H1 (cell line): ENCODE data around the gene LRTM2. TPM values are rescaled to one million over a fixed set of nuclear protein-coding genes. Genes with fewer than 3 reads are reported as not detected.

ENCODE experiments used
- CTCF ChIA-PET: fragments of 300-600 bp; sonication (Branson Sonifier 250); formaldehyde crosslinking; loops from one replicate; lab custom pipeline; 2021; ENCODE audit not compliant: partially characterized antibody; lab: Charles Lee
- POLR2A ChIA-PET: fragments of 300-600 bp; sonication (Branson Sonifier 250); formaldehyde crosslinking; loops from one replicate; lab custom pipeline; 2021; ENCODE audit warnings: inconsistent platforms; ENCODE audit not compliant: partially characterized antibody; lab: Charles Lee
- DNase-seq, 2 experiments: peaks; one replicate each; pipeline versions ENCODE4 v3.0.0 to v3.0.0-alpha.2; 2010 to 2022; ENCODE audit warnings: low spot score in 2 of 2, low read depth in 1 of 2, mixed read lengths in 1 of 2
- FAIRE-seq: peaks from 2 replicates; lab custom pipeline; 2011; peaks lifted over from hg19 to GRCh38; lab: Jason Lieb, UNC
- H2AFZ ChIP-seq: 2 replicates; pipeline ENCODE4 v1.8.1; 2012; ENCODE audit warnings: low read length, inconsistent platforms
- H2AK5ac ChIP-seq: 2 replicates; pipeline ENCODE4 v1.6.1; 2013; ENCODE audit warnings: low read depth, low read length
- H2BK120ac ChIP-seq: replicated peaks from 2 replicates; pipeline ENCODE3; 2013; ENCODE audit warnings: low read depth, low read length, inconsistent platforms
- H2BK12ac ChIP-seq: 2 replicates; pipeline ENCODE4 v1.6.1; 2013; ENCODE audit warnings: low read depth, low read length
- H2BK15ac ChIP-seq: 2 replicates; pipeline ENCODE4 v1.6.1; 2013; ENCODE audit warnings: low read length
- H2BK20ac ChIP-seq: 2 replicates; pipeline ENCODE4 v1.6.1; 2013; ENCODE audit warnings: low read length
- H2BK5ac ChIP-seq: 2 replicates; pipeline ENCODE4 v1.6.1; 2013; ENCODE audit warnings: low read depth, low read length
- H3K14ac ChIP-seq: 2 replicates; pipeline ENCODE4 v1.6.1; 2013; ENCODE audit warnings: inconsistent platforms; ENCODE audit not compliant: insufficient read length
- H3K18ac ChIP-seq: 2 replicates; pipeline ENCODE4 v1.6.1; 2013; ENCODE audit warnings: low read length; ENCODE audit errors: extremely low read depth
- H3K23ac ChIP-seq: 2 replicates; pipeline ENCODE4 v1.6.1; 2013; ENCODE audit warnings: inconsistent platforms; ENCODE audit not compliant: insufficient read length
- H3K23me2 ChIP-seq: 2 replicates; pipeline ENCODE4 v1.6.1; 2013; ENCODE audit warnings: low read depth, low read length
- H3K27ac ChIP-seq: 2 replicates; pipeline ENCODE4 v1.6.1; 2011; ENCODE audit warnings: low read depth, low read length, inconsistent platforms
- H3K27me3 ChIP-seq, 4 experiments: replicated peaks in 1 of 4; 1 replicate in 1 of 4; 2 replicates in 3 of 4; pipeline versions ENCODE4 v1.6.1 to v1.8.1; 2011 to 2013; ENCODE audit warnings: low read length in 3 of 4, mild to moderate bottlenecking in 3 of 4, inconsistent platforms in 2 of 4, mixed read lengths in 2 of 4, moderate library complexity in 1 of 4; ENCODE audit not compliant: control insufficient read depth in 3 of 4, insufficient read depth in 3 of 4; ENCODE audit errors: extremely low read depth in 1 of 4
- H3K36me3 ChIP-seq, 4 experiments: 2 replicates each; pipeline versions ENCODE4 v1.6.1 to v1.8.1; 2011 to 2013; ENCODE audit warnings: mild to moderate bottlenecking in 4 of 4, low read length in 3 of 4, moderate library complexity in 2 of 4, control low read depth in 1 of 4, inconsistent platforms in 1 of 4; ENCODE audit not compliant: insufficient read depth in 4 of 4, control insufficient read depth in 2 of 4
- H3K4ac ChIP-seq: replicated peaks from 2 replicates; pipeline ENCODE3; 2013; ENCODE audit warnings: low read length, low read depth, mixed read lengths, inconsistent platforms; ENCODE audit not compliant: insufficient read length
- H3K4me1 ChIP-seq, 4 experiments: replicated peaks in 1 of 4; 1 replicate in 1 of 4; 2 replicates in 3 of 4; pipeline versions ENCODE4 v1.6.1 to v1.8.1; 2011 to 2013; ENCODE audit warnings: low read length in 3 of 4, inconsistent platforms in 2 of 4, mixed read lengths in 1 of 4; ENCODE audit not compliant: insufficient read depth in 4 of 4, control insufficient read depth in 3 of 4
- H3K4me2 ChIP-seq, 2 experiments: 2 replicates each; pipeline versions ENCODE4 v1.6.1 to v1.8.1; 2011 to 2013; ENCODE audit warnings: low read depth in 2 of 2, low read length in 2 of 2, control low read depth in 1 of 2, inconsistent platforms in 1 of 2, mild to moderate bottlenecking in 1 of 2; ENCODE audit not compliant: insufficient read depth in 1 of 2
- H3K4me3 ChIP-seq, 4 experiments: fragments of 200-600, 300-600 bp in 1 of 4; sonication (generic), shearing (Covaris generic), sonication (Bioruptor Twin) in 1 of 4; 2 replicates each; pipeline versions ENCODE4 v1.5.1 to v1.8.1; 2011 to 2016; ENCODE audit warnings: low read length in 4 of 4, low read depth in 3 of 4, control low read depth in 2 of 4, inconsistent platforms in 2 of 4, mild to moderate bottlenecking in 2 of 4, mixed read lengths in 1 of 4, moderate library complexity in 1 of 4; ENCODE audit not compliant: insufficient read depth in 2 of 4; ENCODE audit errors: extremely low read depth in 1 of 4
- H3K56ac ChIP-seq: replicated peaks from 2 replicates; pipeline ENCODE3; 2013; ENCODE audit warnings: low read depth, mild to moderate bottlenecking, mixed read lengths, low read length, inconsistent platforms; ENCODE audit not compliant: insufficient read length
- H3K79me1 ChIP-seq: 2 replicates; pipeline ENCODE4 v1.6.1; 2013; ENCODE audit warnings: low read depth, low read length, control low read depth
- H3K79me2 ChIP-seq, 2 experiments: 2 replicates each; pipeline versions ENCODE4 v1.6.1 to v1.8.1; 2012 to 2013; ENCODE audit warnings: low read length in 2 of 2, mild to moderate bottlenecking in 2 of 2, inconsistent platforms in 1 of 2; ENCODE audit not compliant: insufficient read depth in 2 of 2, control insufficient read depth in 1 of 2
- H3K9ac ChIP-seq, 4 experiments: replicated peaks in 1 of 4; 1 replicate in 1 of 4; 2 replicates in 3 of 4; pipeline versions ENCODE4 v1.6.1 to v1.8.1; 2011 to 2013; ENCODE audit warnings: low read depth in 3 of 4, low read length in 3 of 4, control low read depth in 2 of 4, mild to moderate bottlenecking in 2 of 4, moderate library complexity in 2 of 4, inconsistent platforms in 1 of 4; ENCODE audit errors: extremely low read depth in 1 of 4
- H3K9me3 ChIP-seq, 2 experiments: 2 replicates each; pipeline versions ENCODE4 v1.6.1 to v1.8.1; 2012 to 2013; ENCODE audit warnings: mild to moderate bottlenecking in 2 of 2, moderate library complexity in 2 of 2, control low read depth in 1 of 2, inconsistent platforms in 1 of 2, low read depth in 1 of 2, low read length in 1 of 2, mixed read lengths in 1 of 2; ENCODE audit not compliant: insufficient read depth in 2 of 2
- H4K20me1 ChIP-seq, 2 experiments: replicated peaks in 1 of 2; 2 replicates each; pipeline versions ENCODE3 to v1.8.1; 2011 to 2013; ENCODE audit warnings: inconsistent platforms in 2 of 2, low read length in 2 of 2, mild to moderate bottlenecking in 1 of 2; ENCODE audit not compliant: insufficient read depth in 2 of 2, control insufficient read depth in 1 of 2
- H4K5ac ChIP-seq: 2 replicates; pipeline ENCODE4 v1.6.1; 2013; ENCODE audit warnings: low read length, low read depth, mixed read lengths, inconsistent platforms; ENCODE audit not compliant: insufficient read length
- H4K8ac ChIP-seq: 2 replicates; pipeline ENCODE4 v1.8.0; 2013; ENCODE audit warnings: mild to moderate bottlenecking, moderate library complexity, low read length, inconsistent platforms; ENCODE audit not compliant: insufficient read depth; ENCODE audit errors: extremely low read depth
- H4K91ac ChIP-seq: replicated peaks from 2 replicates; pipeline ENCODE3; 2013; ENCODE audit warnings: low read length, mixed read lengths, inconsistent platforms; ENCODE audit not compliant: insufficient read length
- BACH1 ChIP-seq: IDR thresholded peaks from 2 replicates; pipeline ENCODE4 v1.6.1; 2012; ENCODE audit warnings: low read length, improper control_type of control experiment
- BRCA1 ChIP-seq: IDR thresholded peaks from 2 replicates; pipeline ENCODE4 v1.6.1; 2012; ENCODE audit warnings: low read depth, low read length, improper control_type of control experiment
- HDAC6 ChIP-seq: IDR thresholded peaks from one replicate; pipeline ENCODE4 v1.7.1; 2012; ENCODE audit warnings: low read depth, mild to moderate bottlenecking, inconsistent platforms, low read length, moderate library complexity
- JUN ChIP-seq: IDR thresholded peaks from 2 replicates; pipeline ENCODE4 v1.6.1; 2011; ENCODE audit warnings: low read depth, mild to moderate bottlenecking, improper control_type of control experiment, low read length
- KDM5A ChIP-seq: fragments of 200-600 bp; IDR thresholded peaks from 2 replicates; pipeline ENCODE4 v1.7.1; 2012; ENCODE audit warnings: mild to moderate bottlenecking, low read length, inconsistent platforms, mixed read lengths
- POLR2A ChIP-seq, 2 experiments: IDR thresholded peaks; 1 replicate in 1 of 2; 2 replicates in 1 of 2; pipeline ENCODE4 v1.6.1; 2011; ENCODE audit warnings: low read depth in 2 of 2, low read length in 2 of 2, mild to moderate bottlenecking in 2 of 2; ENCODE audit errors: control extremely low read depth in 1 of 2
- RXRA ChIP-seq: IDR thresholded peaks from 2 replicates; pipeline ENCODE4 v1.6.1; 2011; ENCODE audit warnings: low read depth, mild to moderate bottlenecking, low read length, moderate library complexity; ENCODE audit not compliant: insufficient read depth
- SAP30 ChIP-seq: fragments of 300-600 bp; sonication (generic); IDR thresholded peaks from 2 replicates; pipeline ENCODE4 v1.7.1; 2012; ENCODE audit warnings: low read length, moderate library complexity, mild to moderate bottlenecking, inconsistent platforms; ENCODE audit not compliant: insufficient read depth, insufficient replicate concordance
- SIN3A ChIP-seq, 2 experiments: IDR thresholded peaks in 1 of 2; conservative IDR thresholded peaks in 1 of 2; 2 replicates each; pipeline ENCODE4 v1.6.1; 2011 to 2012; ENCODE audit warnings: low read length in 2 of 2, improper control_type of control experiment in 1 of 2, low read depth in 1 of 2, mild to moderate bottlenecking in 1 of 2
- SP1 ChIP-seq: IDR thresholded peaks from 2 replicates; pipeline ENCODE4 v1.6.1; 2011; ENCODE audit warnings: low read depth, low read length
- SP2 ChIP-seq: IDR thresholded peaks from 2 replicates; pipeline ENCODE4 v1.6.1; 2012; ENCODE audit warnings: mild to moderate bottlenecking, low read length, inconsistent platforms
- TAF7 ChIP-seq: optimal IDR thresholded peaks from 2 replicates; pipeline ENCODE3; 2011; ENCODE audit warnings: low read depth, mild to moderate bottlenecking, inconsistent platforms, low read length, moderate library complexity, borderline replicate concordance
- TCF12 ChIP-seq: IDR thresholded peaks from 2 replicates; pipeline ENCODE4 v1.6.1; 2011; ENCODE audit warnings: low read depth, mild to moderate bottlenecking, low read length
- TEAD4 ChIP-seq: IDR thresholded peaks from 2 replicates; pipeline ENCODE4 v1.6.1; 2012; ENCODE audit warnings: low read depth, low read length, inconsistent platforms, mixed read lengths
- WGBS, 2 experiments: shearing (Covaris generic) in 1 of 2; methylation state at CpG; one replicate each; pipeline versions ENCODE4 v1.1.6 to v1.1.7; 2013 to 2015; ENCODE audit warnings: low lambda C conversion rate in 2 of 2, mixed read lengths in 2 of 2, inconsistent platforms in 1 of 2, low coverage in 1 of 2, missing lambda C conversion rate in 1 of 2; ENCODE audit not compliant: insufficient replicate concordance in 2 of 2, insufficient coverage in 1 of 2, insufficient read length in 1 of 2; ENCODE audit errors: extremely low coverage in 1 of 2, missing lambda C conversion rate in 1 of 2; 5-methylcytosine and 5-hydroxymethylcytosine counted together
- polyA plus RNA-seq, 7 experiments: library from polyadenylated mRNA; depleted of rRNA in 3 of 7; stranded (reverse) in 5 of 7; unstranded in 2 of 7; fragments of >200 nt in 5 of 7; fragments of 200-250 nt in 2 of 7; gene quantifications; 1 replicate in 5 of 7; 2 replicates in 1 of 7; 4 replicates in 1 of 7; pipeline versions ENCODE4 v1.2.1 to v1.2.3, GENCODE V29; 2011 to 2013; ENCODE audit warnings: missing spikeins in 2 of 7, mixed read lengths in 2 of 7
- total RNA-seq: library from RNA; stranded (reverse); fragmentation: NEBNext Ultra II Directional; extraction: Animal tissue kit (Norgen Biotek cat#: 25700); gene quantifications from 2 replicates; pipeline ENCODE4 v1.2.1, GENCODE V29; 2021

LRTM2 gene
- total and polyA plus RNA-seq, 2 of the 8 experiments (the other 6 are each of a cell fraction or from before 2014, with no cell fraction given) = 0.06 TPM; not detected in 1

DNA sequence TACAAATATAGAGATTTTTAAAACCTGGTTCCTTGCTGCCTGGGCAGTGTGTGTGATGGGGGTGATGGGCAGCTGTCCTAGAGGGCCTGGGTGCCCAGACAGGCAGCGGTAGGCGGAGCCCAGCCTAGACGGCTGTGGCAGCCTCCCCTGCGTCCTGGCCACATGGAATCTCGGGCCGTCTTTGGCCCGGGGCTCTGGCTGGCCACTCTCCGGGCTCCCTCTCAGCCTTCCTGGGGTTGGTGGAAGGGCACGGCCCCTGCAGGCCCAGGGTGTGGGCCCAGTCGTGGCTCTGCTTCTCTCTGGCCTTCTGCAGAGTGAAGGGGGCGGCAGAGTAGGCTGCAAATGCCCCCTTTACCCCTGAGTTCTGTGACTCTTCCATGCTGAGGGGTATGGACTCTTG lies 2.3 kb downstream of the LRTM2 start:
- no peak overlapping the region for H4K91ac ChIP-seq
- no peak overlapping the region for H2AFZ ChIP-seq
- H3K9me3 ChIP-seq = no peaks in the 10 kb centered on the region; a peak in 1 of 4 replicates
- no peak overlapping the region for H2BK120ac ChIP-seq
- H3K79me2 ChIP-seq = no peaks in the 10 kb centered on the region
- H4K20me1 ChIP-seq = peaks cover 0 to 2% of the 10 kb centered on the region in 2 experiments
- H4K5ac ChIP-seq = no peak overlapping the region
- no peak overlapping the region for H2BK15ac ChIP-seq
- no peaks in the 10 kb centered on the region for H3K36me3 ChIP-seq
- no peak overlapping the region for H2AK5ac ChIP-seq
- no peak overlapping the region for H3K18ac ChIP-seq
- H3K4ac ChIP-seq = no peak overlapping the region
- H3K9ac ChIP-seq = no peak overlapping the region
- H3K27ac ChIP-seq = no peak overlapping the region
- H3K23ac ChIP-seq = no peak overlapping the region
- 81% methylated on average over 11 of the region's 11 CpGs; no CpG with 5 or more reads in 1 of the 2 experiments for WGBS, 2 experiments
- H3K56ac ChIP-seq = no peak overlapping the region
- H3K27me3 ChIP-seq = peaks cover 9 to 34% (median 32%) of the 10 kb centered on the region in 4 experiments
- H3K23me2 ChIP-seq = no peaks in the 10 kb centered on the region; the same call in 1 of the 2 replicates
- H3K79me1 ChIP-seq = no peaks in the 10 kb centered on the region
- no peak overlapping the region for H2BK5ac ChIP-seq
- H3K4me2 ChIP-seq = no peak overlapping the region
- no peak for FAIRE-seq
- H2BK20ac ChIP-seq = no peak overlapping the region
- H2BK12ac ChIP-seq = no peak overlapping the region
- H3K14ac ChIP-seq = no peak overlapping the region
- H3K4me3 ChIP-seq = no peak overlapping the region
- CTCF ChIA-PET = interaction anchor here (1.0 to 2.1 kb wide), 5 partner anchors 11 to 169 kb away, joined by 3 to 9 read pairs (median 5); no protein-coding TSS in a partner anchor
- H4K8ac ChIP-seq = no peak overlapping the region
- DNase-seq = no peak
- peaks cover 0 to 21% (median 9%) of the 10 kb centered on the region in 4 experiments; a peak in 5 of 7 replicates for H3K4me1 ChIP-seq
- POLR2A ChIA-PET = no interaction called here
- TF ChIP-seq KDM5A = no peak
- TF ChIP-seq SAP30 = no peak
- no peak for TF ChIP-seq JUN
- TF ChIP-seq POLR2A (IDR thresholded peaks at IDR 0.05; ENCODE audit: control extremely low read depth in 1 of 2, low read depth in 2 of 2, low read length in 2 of 2) = no peak
- no peak for TF ChIP-seq SIN3A (conservative IDR thresholded peaks at IDR 0.05 in 1 of 2, IDR thresholded peaks at IDR 0.05 in 1 of 2; ENCODE audit: low read depth in 1 of 2, low read length in 2 of 2)
- TF ChIP-seq HDAC6 = no peak
- no peak for TF ChIP-seq BRCA1
- TF ChIP-seq TEAD4 = no peak
- no peak for TF ChIP-seq TCF12
- no peak for TF ChIP-seq SP2
- TF ChIP-seq RXRA = no peak
- no peak for TF ChIP-seq BACH1
- no peak for TF ChIP-seq SP1
- TF ChIP-seq TAF7 = no peak
